Thyroid gland (tissue), 4 donors: ENCODE data around the gene GPC5.

Experiments
- POLR2A ChIP-seq, 2 donors: fragments of 450-650 bp; IDR thresholded peaks; one replicate each; pipeline ENCODE4 v1.6.1; 2017; ENCODE audit warnings: antibody characterized with exemption in 2 of 2, mild to moderate bottlenecking in 2 of 2, moderate library complexity in 1 of 2
- TF ChIP-seq, protein P1 (sequence below), 6 experiments: fragments of 200-600 bp in 3 of 6; fragments of 450-650 bp in 3 of 6; sonication (generic) in 3 of 6; IDR thresholded peaks; one replicate each; pipeline ENCODE4 v1.5.1; 2016 to 2019; ENCODE audit warnings: antibody characterized with exemption in 6 of 6, mild to moderate bottlenecking in 2 of 6, inconsistent platforms in 1 of 6, moderate library complexity in 1 of 6

DNA sequence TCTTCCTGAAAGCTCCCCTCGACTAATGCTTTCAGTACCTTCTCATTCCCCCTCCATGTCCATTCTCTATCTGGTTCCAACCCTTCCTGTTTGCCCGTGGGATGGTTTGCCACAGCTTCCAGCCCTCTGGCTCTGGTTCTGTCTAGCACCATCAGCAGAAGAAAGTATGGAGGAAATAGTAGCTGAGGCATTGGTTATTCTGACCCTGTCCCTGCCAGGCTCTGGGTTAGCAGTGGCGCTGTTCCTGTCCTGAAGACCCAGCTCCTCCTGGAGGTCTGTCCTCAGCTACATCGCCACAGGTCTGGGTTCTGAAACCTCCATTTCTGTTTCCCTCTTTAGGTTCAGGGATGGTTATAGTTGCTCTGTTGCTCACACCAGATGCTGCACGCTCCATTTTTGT, 1223.6 kb downstream of the GPC5 start:
- TF ChIP-seq, protein P1, sequence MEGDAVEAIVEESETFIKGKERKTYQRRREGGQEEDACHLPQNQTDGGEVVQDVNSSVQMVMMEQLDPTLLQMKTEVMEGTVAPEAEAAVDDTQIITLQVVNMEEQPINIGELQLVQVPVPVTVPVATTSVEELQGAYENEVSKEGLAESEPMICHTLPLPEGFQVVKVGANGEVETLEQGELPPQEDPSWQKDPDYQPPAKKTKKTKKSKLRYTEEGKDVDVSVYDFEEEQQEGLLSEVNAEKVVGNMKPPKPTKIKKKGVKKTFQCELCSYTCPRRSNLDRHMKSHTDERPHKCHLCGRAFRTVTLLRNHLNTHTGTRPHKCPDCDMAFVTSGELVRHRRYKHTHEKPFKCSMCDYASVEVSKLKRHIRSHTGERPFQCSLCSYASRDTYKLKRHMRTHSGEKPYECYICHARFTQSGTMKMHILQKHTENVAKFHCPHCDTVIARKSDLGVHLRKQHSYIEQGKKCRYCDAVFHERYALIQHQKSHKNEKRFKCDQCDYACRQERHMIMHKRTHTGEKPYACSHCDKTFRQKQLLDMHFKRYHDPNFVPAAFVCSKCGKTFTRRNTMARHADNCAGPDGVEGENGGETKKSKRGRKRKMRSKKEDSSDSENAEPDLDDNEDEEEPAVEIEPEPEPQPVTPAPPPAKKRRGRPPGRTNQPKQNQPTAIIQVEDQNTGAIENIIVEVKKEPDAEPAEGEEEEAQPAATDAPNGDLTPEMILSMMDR (IDR thresholded peaks at IDR 0.05), result no peak
- no peak for TF ChIP-seq POLR2A (IDR thresholded peaks at IDR 0.05)
